GM19452 (cell line): Measurements from ENCODE around the gene FAAP20.

Experiments
- ATAC-seq: cut with Tn5 transposase; IDR thresholded peaks from one replicate; pipeline ENCODE4 v1.9.1; 2021; ENCODE audit not compliant: unreplicated experiment

The FAAP20 gene

GRCh38 chr1:2230781-2231531, 36.4 kb upstream of the FAAP20 start:
- ATAC-seq: no peak

- no peak for ATAC-seq
Measured at GRCh38 chr1:2229911-2230731, 35.5 kb upstream of the FAAP20 start.

DNA sequence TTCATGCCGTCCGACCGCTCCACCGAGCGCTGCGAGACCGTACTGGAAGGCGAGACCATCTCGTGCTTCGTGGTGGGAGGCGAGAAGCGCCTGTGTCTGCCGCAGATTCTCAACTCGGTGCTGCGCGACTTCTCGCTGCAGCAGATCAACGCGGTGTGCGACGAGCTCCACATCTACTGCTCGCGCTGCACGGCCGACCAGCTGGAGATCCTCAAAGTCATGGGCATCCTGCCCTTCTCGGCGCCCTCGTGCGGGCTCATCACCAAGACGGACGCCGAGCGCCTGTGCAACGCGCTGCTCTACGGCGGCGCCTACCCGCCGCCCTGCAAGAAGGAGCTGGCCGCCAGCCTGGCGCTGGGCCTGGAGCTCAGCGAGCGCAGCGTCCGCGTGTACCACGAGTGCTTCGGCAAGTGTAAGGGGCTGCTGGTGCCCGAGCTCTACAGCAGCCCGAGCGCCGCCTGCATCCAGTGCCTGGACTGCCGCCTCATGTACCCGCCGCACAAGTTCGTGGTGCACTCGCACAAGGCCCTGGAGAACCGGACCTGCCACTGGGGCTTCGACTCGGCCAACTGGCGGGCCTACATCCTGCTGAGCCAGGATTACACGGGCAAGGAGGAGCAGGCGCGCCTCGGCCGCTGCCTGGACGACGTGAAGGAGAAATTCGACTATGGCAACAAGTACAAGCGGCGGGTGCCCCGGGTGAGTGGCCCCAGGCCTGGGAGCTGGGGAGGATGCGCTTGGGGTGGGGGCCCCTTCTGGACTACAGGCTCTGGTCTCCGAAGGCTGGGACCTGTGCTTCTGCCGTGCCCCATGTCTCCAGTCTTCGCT, 34.7 kb upstream of the FAAP20 start:
- no peak for ATAC-seq

DNA sequence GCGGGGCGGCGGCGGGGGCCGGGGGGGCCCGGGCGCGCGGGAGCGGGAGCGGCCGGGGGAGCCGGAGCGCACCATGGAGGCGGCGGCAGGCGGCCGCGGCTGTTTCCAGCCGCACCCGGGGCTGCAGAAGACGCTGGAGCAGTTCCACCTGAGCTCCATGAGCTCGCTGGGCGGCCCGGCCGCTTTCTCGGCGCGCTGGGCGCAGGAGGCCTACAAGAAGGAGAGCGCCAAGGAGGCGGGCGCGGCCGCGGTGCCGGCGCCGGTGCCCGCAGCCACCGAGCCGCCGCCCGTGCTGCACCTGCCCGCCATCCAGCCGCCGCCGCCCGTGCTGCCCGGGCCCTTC, 34.1 kb upstream of the FAAP20 start:
- no peak for ATAC-seq

DNA sequence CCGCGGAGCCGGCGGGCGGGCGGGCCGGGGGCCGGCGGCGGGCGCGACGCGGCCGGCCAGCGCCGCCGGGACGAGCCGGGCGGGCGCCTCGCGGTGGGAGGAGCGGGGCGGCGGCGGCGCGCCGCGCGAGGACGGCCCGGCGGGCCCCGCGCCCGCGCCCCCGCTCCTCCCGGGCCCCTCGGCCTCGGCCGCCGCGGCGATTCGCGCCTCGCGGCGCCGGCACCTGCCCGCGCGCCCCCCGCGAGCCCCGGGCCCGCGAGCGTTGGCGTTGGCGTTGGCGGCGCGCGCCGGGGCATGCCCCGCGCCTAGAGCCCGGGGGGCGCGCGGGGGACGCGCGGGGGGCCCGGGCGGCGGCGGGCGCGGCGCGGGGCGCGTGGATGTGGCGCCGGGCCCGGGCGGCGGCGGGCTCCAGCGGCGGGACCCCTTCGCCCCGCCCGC, 33.6 kb upstream of the FAAP20 start, which contains the start of gene SKI:
SKI (plus strand) TSS at position 163 of the 438 bp plus-strand sequence. CDS start 448 bp downstream, outside the sequence.
- no peak for ATAC-seq

DNA sequence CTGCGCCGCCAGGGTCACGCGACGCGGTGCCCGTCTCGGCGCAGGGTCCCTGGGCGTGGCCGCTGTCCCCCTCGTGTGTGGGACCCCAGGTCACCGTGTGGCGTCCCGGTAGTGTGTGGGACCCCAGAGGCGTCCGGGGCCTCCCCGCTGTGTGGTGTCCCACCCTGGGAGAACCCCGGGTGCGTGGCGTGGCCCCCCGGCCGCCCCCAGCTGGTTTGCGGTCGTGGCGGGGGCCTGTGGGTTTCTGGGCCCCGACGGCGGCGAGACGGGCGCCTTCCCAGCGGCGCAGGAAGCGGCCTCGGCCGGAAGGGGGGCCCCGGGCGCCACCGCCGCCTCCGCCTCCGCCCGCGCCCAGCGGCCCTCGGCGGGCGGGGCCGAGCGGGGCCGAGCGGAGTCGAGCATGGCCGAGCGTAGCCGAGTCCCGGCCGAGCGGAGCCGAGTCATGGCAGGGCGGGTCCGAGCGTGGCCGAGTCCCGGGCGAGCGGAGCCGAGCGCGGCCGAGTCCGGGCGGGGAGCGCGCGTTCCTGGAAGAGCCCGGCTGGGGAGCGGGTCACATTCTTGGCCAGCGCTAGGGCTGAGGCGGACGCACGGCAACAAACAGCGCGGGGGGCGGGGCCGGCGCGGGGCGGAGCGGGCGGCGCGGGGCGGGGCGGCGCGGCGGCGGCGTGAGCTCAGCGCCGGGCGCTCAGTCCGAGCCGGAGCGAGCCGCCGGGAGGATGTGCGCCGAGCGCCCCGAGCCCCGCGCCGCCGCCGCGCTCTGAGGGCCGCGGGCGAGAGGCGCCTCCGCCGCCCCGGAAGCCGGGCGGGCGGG, 33.0 kb upstream of the FAAP20 start:
- peak; percentile 87 for ATAC-seq

DNA sequence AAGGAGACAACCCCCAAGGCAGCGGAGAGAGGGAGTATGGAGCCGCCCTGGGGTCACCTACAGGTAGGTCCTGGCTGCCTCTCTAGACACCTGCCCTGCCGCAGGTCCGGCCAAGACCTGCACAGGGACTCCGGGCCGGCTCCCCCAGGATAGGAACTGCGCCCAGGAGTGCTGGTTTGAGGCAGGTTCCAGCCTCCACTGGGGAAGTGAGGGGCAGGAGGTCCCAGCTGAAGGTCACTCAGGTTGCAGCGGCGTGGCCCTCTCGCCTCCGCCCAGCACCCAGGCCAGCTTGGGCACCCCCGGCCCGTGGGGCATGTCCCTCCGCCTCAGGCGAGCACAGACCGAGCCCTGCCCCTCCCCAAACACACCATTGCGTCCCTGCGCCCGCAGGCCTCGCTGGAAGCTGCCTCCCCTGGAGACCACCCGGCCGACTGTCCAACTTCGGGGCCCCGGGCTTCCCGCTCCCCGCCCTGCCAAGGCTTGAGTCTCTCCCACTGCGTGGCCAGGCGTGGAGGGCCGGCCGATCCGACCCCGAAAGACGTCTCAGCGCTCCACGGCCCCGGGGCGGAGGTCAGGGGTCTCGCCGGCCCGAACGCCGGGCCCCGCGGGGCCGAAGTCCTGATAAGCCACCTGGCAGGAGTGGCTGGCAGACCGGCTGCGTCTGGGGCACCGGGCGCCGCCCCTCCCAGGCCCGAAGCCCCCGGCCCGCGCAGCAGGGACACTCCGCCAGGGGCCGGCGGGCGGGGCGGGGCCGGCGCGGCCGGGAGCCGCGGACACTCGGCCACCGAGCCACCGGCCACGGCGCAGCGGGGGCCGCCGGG, 32.2 kb upstream of the FAAP20 start:
- peak; percentile 2 for ATAC-seq

GRCh38 chr1:2224631-2225428, 30.3 kb upstream of the FAAP20 start:
- no peak for ATAC-seq

GRCh38 chr1:2224170-2224584, 29.6 kb upstream of the FAAP20 start:
- ATAC-seq: no peak

DNA sequence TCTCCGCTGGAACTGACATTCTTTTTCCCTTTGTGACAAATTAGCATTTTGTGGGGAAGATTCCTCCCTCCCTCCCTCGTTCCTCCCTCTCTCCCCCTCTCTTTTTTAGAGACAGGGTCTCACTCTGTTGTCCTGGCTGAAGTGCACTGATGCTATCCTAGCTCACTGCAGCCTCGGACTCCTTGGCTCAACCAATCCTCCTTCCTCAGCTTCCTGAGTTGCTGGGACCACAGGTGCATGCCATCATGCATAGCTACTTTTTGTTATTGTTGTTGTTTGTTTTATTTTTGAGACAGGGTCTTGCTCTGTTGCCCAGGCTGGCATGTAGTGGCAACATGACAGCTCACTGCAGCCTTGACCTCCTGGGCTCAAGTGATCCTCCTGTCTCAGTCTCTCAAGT, 26.7 kb upstream of the FAAP20 start:
- no peak for ATAC-seq

DNA sequence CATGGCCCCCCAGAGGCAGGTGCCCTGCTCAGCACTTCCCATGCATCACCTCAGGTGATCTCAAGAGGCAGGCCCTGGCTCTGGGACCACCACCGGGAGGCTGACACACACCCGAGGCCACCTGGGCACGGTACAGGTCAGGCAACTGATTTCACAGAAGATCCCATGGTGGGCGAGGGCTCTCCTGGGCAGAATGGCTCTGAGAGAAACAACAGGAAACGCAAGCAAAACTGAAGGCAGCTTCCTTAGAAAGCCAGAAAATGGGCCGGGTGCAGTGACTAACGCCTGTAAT, 22.1 kb upstream of the FAAP20 start:
- ATAC-seq: no peak

DNA sequence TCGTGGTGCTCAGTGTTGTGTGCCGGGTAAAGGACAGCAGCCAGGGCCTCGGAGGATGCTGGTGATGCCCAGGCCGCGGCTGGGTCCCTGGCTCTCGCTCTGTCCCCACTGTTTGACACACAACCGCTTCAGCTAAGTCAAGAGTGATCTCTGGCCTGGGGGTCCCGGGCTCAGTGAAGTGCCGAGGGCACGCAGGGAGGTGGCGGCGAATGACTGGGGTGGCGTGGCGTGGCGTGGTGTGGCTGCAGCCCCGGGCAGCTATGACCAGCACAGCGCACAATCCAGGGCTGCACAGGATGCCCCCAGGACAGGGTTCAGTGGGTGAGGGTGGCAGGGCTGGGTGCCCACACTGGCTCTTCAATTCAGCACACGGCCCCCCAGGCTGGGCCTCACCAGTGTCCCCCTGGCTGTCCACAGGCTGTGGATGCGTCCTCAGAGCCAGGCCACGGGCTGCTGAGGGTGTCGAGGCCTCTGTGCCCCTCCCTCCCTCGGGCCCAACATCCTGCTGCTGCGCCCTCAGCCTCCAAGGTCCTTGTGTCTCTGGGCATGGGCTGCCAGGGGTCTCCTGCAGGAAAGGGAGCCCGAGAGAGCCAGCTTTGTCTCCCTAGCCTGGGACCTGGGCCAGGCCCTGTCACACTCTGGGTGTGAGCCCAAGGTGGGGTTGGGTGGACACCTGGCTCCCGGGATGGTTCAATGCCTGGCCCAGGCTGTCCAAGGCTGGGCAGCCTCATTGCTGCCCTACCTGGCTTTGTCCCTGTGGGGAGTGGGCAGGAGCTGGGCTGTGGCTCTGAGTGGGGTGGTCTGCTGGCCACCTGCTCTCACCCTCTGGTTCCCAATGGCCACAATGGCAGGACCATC, 21.6 kb upstream of the FAAP20 start:
- ATAC-seq: no peak

DNA sequence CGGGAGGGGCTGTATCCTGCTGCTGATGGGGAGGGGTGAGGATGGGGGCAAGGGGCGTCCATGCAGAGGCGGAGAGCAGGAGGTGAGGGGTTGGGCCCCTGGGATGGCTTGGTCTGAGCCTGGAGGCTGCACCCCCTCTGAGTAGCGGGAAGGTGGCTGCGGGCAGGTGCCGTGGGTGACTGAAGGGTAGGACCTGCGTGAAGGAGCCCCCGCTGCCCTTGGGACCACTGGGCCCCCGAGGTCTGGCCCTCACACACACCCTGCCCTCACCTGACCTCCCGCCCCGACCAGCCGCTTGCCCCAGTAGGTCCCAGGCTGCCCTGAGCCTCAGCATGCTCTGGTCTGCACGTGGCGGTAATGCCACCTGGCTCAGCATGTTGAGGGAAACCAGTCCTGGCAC, 20.8 kb upstream of the FAAP20 start:
- no peak for ATAC-seq

DNA sequence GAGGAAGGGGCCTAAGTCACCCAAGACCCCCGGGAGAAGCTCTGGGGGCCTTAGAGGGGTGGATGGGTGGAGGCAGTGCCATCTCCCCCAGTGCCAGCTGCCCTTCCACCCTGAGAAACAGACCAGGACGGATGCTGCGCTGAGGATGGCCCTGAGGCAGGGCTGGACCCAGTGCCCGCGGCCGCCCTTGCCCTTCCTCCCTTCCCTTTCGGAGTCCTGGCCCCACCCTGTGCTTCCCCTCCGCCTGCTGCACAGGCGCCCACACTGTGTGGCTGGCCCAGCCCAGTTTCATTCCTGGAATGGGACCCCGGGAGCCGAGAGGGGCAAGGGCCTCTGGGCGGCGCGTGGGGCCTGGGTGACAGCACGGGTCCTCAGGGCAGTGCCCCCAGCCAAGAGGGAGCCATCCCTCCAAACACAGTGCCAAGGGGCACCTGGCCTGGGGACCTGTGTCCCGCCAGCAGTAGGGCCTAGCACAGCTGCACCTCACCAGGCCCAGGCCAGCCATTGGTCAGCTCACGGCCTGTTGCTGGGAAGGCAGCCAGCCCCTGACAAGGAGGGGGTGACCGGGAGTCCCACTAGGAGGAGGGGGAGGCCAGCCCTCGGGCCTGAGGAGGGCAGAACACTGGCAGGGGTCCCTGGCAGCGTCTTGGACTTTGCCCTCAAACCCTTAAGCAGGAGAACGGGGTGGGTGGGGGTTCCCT, 20.1 kb upstream of the FAAP20 start:
- ATAC-seq: no peak

GRCh38 chr1:2213576-2214505, 19.3 kb upstream of the FAAP20 start:
- no peak for ATAC-seq
